AG20443 (cell line): ENCODE data around the gene KCNK17.

ENCODE experiments used
- DNase-seq: peaks from one replicate; pipeline ENCODE4 v3.0.0; 2012; ENCODE audit warnings: low spot score, mixed read lengths

Gene KCNK17

DNA sequence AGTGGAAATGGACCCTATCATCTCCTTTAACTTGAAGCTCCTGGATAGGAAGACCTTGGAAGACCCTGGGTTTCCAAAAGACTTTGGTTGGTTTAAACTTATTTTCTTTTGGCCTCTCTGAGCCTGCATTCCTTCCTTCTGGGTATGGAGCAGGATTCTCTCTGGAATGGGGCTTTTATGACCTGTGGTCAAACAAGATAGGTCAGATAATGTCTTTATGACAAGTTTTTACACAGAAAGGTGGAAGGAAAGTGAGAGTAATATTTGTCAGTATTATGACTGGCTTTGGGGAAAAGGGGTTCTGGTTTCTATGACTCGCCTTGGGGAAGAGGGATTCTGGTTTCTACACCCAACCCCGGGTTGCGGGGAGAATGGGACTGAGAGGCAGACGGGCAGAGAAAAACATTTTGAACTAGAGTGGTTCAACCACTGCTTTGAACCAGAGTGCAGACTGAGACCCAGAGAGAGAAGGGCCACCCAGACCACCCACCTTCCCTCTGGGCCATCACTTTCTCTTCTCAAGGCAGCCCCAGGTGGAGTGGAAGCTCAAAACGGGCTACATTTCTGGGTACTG, 47.4 kb downstream of the KCNK17 start:
- DNase-seq = no peak

- no peak for DNase-seq
Observed at GRCh38 chr6:39266375-39266774, 47.8 kb downstream of the KCNK17 start.

DNA sequence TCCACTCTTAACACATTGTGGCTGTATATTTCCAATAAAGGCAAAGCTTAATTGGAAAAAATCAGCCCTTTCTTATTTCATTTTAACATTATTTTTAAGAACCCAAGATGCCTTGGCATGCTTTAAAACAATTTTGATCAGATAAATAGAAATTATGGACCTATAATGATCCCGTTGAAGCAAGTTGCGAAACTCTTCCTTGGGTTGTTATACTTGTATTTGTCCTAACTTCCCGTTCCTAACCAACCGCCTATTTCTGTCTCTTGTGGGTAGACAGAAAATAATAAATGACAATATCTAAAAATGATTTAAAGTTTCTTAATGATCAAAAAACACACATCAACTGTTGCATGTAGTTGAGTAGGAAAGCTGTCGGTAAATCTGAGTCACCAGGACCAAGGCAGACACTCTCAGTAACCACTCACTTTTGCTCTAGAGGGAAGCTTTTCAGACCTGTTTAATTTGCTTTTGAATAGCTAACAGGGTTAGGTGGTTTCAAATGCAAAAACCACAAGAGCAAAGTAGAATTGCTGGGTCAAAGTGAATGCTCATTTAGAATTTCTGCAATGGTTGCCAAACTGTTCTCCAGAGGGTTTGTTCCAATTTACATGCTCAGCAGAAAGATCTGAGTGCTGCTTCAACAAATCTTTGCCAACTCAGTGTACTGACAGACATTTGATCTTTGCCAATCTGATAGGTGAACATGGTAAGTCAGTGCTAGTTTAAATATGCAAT, 50.7 kb downstream of the KCNK17 start:
- DNase-seq = no peak

GRCh38 chr6:39261751-39262150, 52.5 kb downstream of the KCNK17 start:
- no peak for DNase-seq

DNA sequence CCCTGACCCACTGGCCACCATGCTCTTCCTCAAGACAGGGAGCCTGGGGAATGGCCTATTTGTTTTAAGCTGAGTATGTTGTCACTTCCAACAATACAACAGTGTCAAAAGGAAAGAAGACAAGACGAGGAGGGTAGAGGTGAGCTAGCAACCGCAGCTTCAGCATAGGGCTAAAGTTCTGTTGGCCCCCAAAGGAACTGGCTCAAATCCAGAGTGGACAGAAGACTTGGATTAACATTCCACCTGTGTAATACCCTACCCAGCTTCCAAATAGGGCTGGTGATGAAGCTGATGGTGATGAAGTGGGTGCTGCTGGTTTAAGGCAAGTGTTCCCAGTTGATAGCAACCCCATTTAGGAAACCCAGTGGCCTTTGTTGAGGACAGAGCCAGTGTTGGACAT, 53.3 kb downstream of the KCNK17 start:
- no peak for DNase-seq

DNA sequence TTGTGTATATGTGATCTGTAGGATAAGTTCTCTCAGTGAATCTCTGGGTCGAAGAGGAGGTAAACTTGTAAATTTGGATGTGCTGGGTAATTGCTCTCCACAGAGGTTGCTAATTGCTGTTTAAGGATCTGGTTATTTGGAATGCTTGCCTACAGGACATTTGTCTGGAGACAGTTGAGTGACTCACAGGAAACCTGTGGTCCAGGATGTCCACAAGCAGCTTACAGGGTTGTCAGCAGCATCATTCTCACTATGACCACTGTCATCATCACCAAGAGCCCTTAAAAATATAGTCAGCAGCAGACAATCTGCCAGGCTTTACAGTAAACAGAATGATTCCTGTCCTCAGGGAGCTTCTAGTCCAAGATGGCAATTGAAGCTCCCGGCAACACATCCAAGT, 53.8 kb downstream of the KCNK17 start:
- DNase-seq = no peak

GRCh38 chr6:39256294-39256940, 57.8 kb downstream of the KCNK17 start:
- no peak for DNase-seq

DNA sequence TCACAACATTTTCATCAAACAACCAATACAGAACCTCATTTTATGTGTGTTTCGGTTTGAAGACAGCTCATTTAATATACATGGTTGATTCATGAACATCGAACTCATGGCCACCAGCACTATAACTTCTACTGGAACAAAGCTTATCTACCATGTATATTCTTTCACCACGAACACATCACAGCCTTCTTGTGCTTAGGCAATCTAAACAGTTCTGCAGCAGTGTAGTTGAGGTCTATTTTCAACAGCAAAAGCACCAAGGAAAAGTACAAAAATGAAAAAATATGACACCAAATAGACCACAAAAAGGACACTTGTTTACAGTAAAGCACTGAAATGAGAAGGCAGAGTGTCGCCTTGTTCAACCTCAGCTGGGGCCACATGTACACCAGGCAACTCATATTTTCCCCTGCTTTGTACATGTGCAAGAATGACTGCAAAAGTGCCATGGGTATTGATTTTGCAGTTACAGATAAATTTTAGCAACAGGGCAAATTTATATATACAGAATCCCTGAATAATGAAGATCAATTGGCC, 59.2 kb downstream of the KCNK17 start:
- no peak for DNase-seq

GRCh38 chr6:39251406-39251805, 62.8 kb downstream of the KCNK17 start:
- DNase-seq = no peak

- no peak for DNase-seq
Observed at GRCh38 chr6:39250507-39250906, 63.7 kb downstream of the KCNK17 start.

DNA sequence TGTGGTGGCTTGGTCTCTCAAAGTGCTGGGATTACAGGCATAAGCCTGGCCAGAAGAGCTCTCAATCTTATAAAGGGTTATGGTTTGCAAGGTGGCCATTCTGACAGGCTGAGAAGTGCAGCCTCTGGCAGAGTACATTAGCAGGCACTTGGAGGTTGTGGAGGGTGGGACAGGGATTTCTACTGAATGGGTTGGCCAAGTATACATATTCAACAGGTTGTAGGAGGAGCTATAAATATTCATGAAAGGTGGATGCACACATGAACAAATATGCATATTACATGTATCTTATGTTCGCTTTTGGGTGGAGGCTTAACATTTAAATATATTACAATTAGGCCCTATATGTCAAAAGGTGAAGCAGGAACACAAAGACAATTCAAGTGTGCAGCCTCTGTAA, 64.9 kb downstream of the KCNK17 start:
- no peak for DNase-seq
